Measurements from ENCODE around the gene SUN1. TPM values are rescaled to one million over a fixed set of nuclear protein-coding genes. Genes with fewer than 3 reads are reported as not detected.

Gene SUN1
- total and polyA plus RNA-seq, 7 donors: 52.5 to 159 (median 132) TPM

GRCh38 chr7:825386-825785 is 6.9 kb upstream of the SUN1 start:
- Histone ChIP-seq H3K27me3 (ENCODE audit: insufficient read depth in 3 of 3, low read length in 2 of 3) (no peaks in the 10 kb centered on the region), H3K36me3 (ENCODE audit: insufficient read depth in 1 of 2, low read depth in 1 of 2) (no peaks in the 10 kb centered on the region), H3K27ac (peak overlapping the region; percentile 96), H3K4me1 (peaks cover 97% of the 10 kb centered on the region), H3K9me3 (no peaks in the 10 kb centered on the region), H3K4me3 (no peak overlapping the region)
- TF ChIP-seq CTCF (IDR thresholded peaks at IDR 0.05): no peak
- WGBS, 3 donors: 52 to 64% (median 64%) methylated on average over 6 of the region's 6 CpGs
- intact Hi-C loops (cut with DNase I): no loop called here
- DNase-seq: no peak
- ATAC-seq: no peak

GRCh38 chr7:826230-826917 is 5.9 kb upstream of the SUN1 start:
- DNase-seq (peak in 1 of 2 donors; percentile 76), ATAC-seq (no peak)
- Histone ChIP-seq H3K4me1 (peaks cover 97% of the 10 kb centered on the region), H3K4me3 (no peak overlapping the region), H3K27ac (peak overlapping the region; percentile 96), H3K9me3 (no peaks in the 10 kb centered on the region), H3K27me3 (ENCODE audit: insufficient read depth in 3 of 3, low read length in 2 of 3) (no peaks in the 10 kb centered on the region), H3K36me3 (ENCODE audit: insufficient read depth in 1 of 2, low read depth in 1 of 2) (no peaks in the 10 kb centered on the region)
- WGBS, 3 donors: 58 to 63% (median 58%) methylated on average over 29 of the region's 29 CpGs
- no peak for TF ChIP-seq CTCF (IDR thresholded peaks at IDR 0.05)
- intact Hi-C loops (cut with DNase I): no loop called here

- Histone ChIP-seq H3K4me1 (peaks cover 93% of the 10 kb centered on the region), H3K27ac (peak overlapping the region; percentile 96), H3K36me3 (ENCODE audit: insufficient read depth in 1 of 2, low read depth in 1 of 2) (peaks cover 0 to 8% of the 10 kb centered on the region in 2 donors), H3K9me3 (no peaks in the 10 kb centered on the region), H3K4me3 (peak overlapping the region; percentile 12), H3K27me3 (ENCODE audit: insufficient read depth in 3 of 3, low read length in 2 of 3) (no peaks in the 10 kb centered on the region)
- DNase-seq: peak in 1 of 2 donors; percentile 74
- TF ChIP-seq CTCF (IDR thresholded peaks at IDR 0.05): no peak
- ATAC-seq: peak; percentile 47 to 73 (median 68)
- intact Hi-C loops (cut with DNase I): no loop called here
- 35 to 57% (median 41%) methylated on average over 14 of the region's 14 CpGs for WGBS, 3 donors
Observed at GRCh38 chr7:828793-829561, 3.3 kb upstream of the SUN1 start.

DNA sequence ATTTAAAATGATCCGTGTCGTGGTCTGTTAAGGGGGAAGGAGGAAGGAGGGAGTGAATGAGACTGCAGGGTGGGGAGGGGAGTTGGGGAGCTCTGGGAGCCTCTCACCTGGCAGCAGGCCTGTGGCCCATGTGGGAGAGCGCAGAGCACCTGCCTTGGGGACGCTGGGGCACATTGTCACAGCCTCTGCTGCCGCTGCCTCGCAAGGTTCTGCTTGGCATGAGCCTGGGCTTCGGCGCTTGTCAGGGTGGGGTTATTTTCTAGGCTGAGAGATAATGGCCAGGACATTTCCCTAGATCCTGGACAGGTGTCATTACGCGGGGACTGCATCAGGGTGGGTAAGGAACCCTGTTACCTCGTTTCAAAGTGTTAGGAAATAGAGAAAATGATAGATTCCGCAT is 2.2 kb upstream of the SUN1 start:
- H3K36me3 ChIP-seq (ENCODE audit: insufficient read depth in 1 of 2, low read depth in 1 of 2): peaks cover 0 to 8% of the 10 kb centered on the region in 2 donors
- peak overlapping the region; percentile 96 for H3K27ac ChIP-seq
- peak overlapping the region; percentile 13 for H3K4me3 ChIP-seq
- 32 to 55% (median 44%) methylated on average over 12 of the region's 12 CpGs for WGBS, 3 donors
- ATAC-seq (peak in 3 of 4 donors; percentile 21 to 29 (median 22)), DNase-seq (no peak)
- intact Hi-C loops (cut with DNase I): no loop called here
- TF ChIP-seq CTCF (IDR thresholded peaks at IDR 0.05): no peak
- H3K27me3 ChIP-seq (ENCODE audit: insufficient read depth in 3 of 3, low read length in 2 of 3): no peaks in the 10 kb centered on the region
- no peaks in the 10 kb centered on the region for H3K9me3 ChIP-seq
- H3K4me1 ChIP-seq: peaks cover 90% of the 10 kb centered on the region

Data from psoas muscle (tissue), 8 donors.